Calu3 (cell line): ENCODE results near the gene CASQ1. TPM values are rescaled to one million over a fixed set of nuclear protein-coding genes. Genes with fewer than 3 reads are reported as not detected.

Source experiments
- BruUV-seq: library from RNA; stranded (reverse); fragments of 400-500 nt; replicated peaks from 2 replicates; lab custom pipeline; 2021; lab: Mats Ljungman, UMichigan
- CTCF ChIA-PET: fragments of 300-600 bp; sonication (Branson Sonifier 250); formaldehyde crosslinking; loops from one replicate; lab custom pipeline; 2022; ENCODE audit warnings: antibody characterized with exemption; lab: Charles Lee
- DNase-seq: peaks from one replicate; pipeline ENCODE4 v3.0.0; 2022
- H3K27ac Mint-ChIP-seq: one replicate; pipeline ENCODE4 v1.8.0; 2022; ENCODE audit warnings: mixed read lengths; ENCODE audit not compliant: unreplicated experiment
- H3K27me3 Mint-ChIP-seq: one replicate; pipeline ENCODE4 v1.8.0; 2022; ENCODE audit warnings: mixed read lengths; ENCODE audit not compliant: unreplicated experiment
- H3K36me3 Mint-ChIP-seq: one replicate; pipeline ENCODE4 v1.8.0; 2022; ENCODE audit warnings: mild to moderate bottlenecking, moderate library complexity, mixed read lengths; ENCODE audit not compliant: insufficient read depth, unreplicated experiment
- H3K4me1 Mint-ChIP-seq: one replicate; pipeline ENCODE4 v1.8.0; 2022; ENCODE audit warnings: mild to moderate bottlenecking, low read depth, mixed read lengths; ENCODE audit not compliant: unreplicated experiment
- H3K4me3 Mint-ChIP-seq: one replicate; pipeline ENCODE4 v1.8.0; 2022; ENCODE audit warnings: mild to moderate bottlenecking, low read depth, moderate library complexity, mixed read lengths; ENCODE audit not compliant: unreplicated experiment
- H3K9me3 Mint-ChIP-seq: one replicate; pipeline ENCODE4 v1.8.0; 2022; ENCODE audit warnings: low read depth, mixed read lengths; ENCODE audit not compliant: unreplicated experiment
- CTCF ChIP-seq: fragments of 200-600 bp; IDR thresholded peaks from one replicate; pipeline ENCODE4 v1.8.0; 2022; ENCODE audit warnings: antibody characterized with exemption; ENCODE audit not compliant: unreplicated experiment
- intact Hi-C: fragments of 100-400 bp; cut with micrococcal nuclease; formaldehyde crosslinking; loops from one replicate; pipeline ENCODE4 v1.10.0; 2022; ENCODE audit not compliant: unreplicated experiment
- total RNA-seq: library from RNA; stranded (reverse); gene quantifications from 2 replicates; pipeline ENCODE4 v1.2.3, GENCODE V29; 2022

CASQ1 gene
- total RNA-seq, 1 experiment from 2014 or later: not detected

- CTCF ChIA-PET: no interaction called here
- no TSS peak for BruUV-seq
- no peak overlapping the region for H3K4me3 Mint-ChIP-seq
Observed at GRCh38 chr1:160154790-160155189, 35.6 kb upstream of the CASQ1 start.

GRCh38 chr1:160156361-160156760 is 34.0 kb upstream of the CASQ1 start:
- H3K9me3 Mint-ChIP-seq: no peaks in the 10 kb centered on the region
- H3K27me3 Mint-ChIP-seq: peaks cover 44% of the 10 kb centered on the region
- intact Hi-C loops: no loop called here

More at GRCh38 chr1:160154790-160155189, 35.6 kb upstream of the CASQ1 start:
- Mint-ChIP-seq H3K9me3 (no peaks in the 10 kb centered on the region), H3K36me3 (no peaks in the 10 kb centered on the region), H3K27me3 (peaks cover 45% of the 10 kb centered on the region), H3K4me1 (no peaks in the 10 kb centered on the region), H3K27ac (no peak overlapping the region)
- no peak for DNase-seq
- TF ChIP-seq CTCF: no peak
- intact Hi-C loops: no loop called here

GRCh38 chr1:160157174-160157573 is 33.2 kb upstream of the CASQ1 start:
- no peak for DNase-seq
- TF ChIP-seq CTCF: no peak
- CTCF ChIA-PET: no interaction called here
- no peaks in the 10 kb centered on the region for H3K4me1 Mint-ChIP-seq
- H3K4me3 Mint-ChIP-seq: no peak overlapping the region
- intact Hi-C loops: no loop called here
- H3K27ac Mint-ChIP-seq: no peak overlapping the region
- H3K9me3 Mint-ChIP-seq: no peaks in the 10 kb centered on the region
- BruUV-seq: no TSS peak
- H3K27me3 Mint-ChIP-seq: peaks cover 48% of the 10 kb centered on the region
- H3K36me3 Mint-ChIP-seq: no peaks in the 10 kb centered on the region

More at GRCh38 chr1:160156361-160156760, 34.0 kb upstream of the CASQ1 start:
- CTCF ChIA-PET: interaction anchor here (0.6 kb wide), 1 partner anchor 12 kb away, joined by 4 read pairs; no protein-coding TSS in a partner anchor
- no peaks in the 10 kb centered on the region for H3K4me1 Mint-ChIP-seq
- no peak overlapping the region for H3K27ac Mint-ChIP-seq
- no peak for TF ChIP-seq CTCF
- no peak for DNase-seq
- no TSS peak for BruUV-seq
- no peak overlapping the region for H3K4me3 Mint-ChIP-seq
- no peaks in the 10 kb centered on the region for H3K36me3 Mint-ChIP-seq

GRCh38 chr1:160158031-160158430 is 32.3 kb upstream of the CASQ1 start:
- Mint-ChIP-seq H3K9me3 (no peaks in the 10 kb centered on the region), H3K4me3 (no peak overlapping the region), H3K27ac (no peak overlapping the region), H3K27me3 (peaks cover 54% of the 10 kb centered on the region), H3K4me1 (no peaks in the 10 kb centered on the region), H3K36me3 (no peaks in the 10 kb centered on the region)
- intact Hi-C loops: no loop called here
- TF ChIP-seq CTCF: no peak
- CTCF ChIA-PET: no interaction called here
- no peak for DNase-seq
- BruUV-seq: no TSS peak
